Small intestine (tissue), 7 donors: ENCODE results near the gene YKT6. TPM values are rescaled to one million over a fixed set of nuclear protein-coding genes. Genes with fewer than 3 reads are reported as not detected.

Experiments
- DNase-seq, 2 donors: peaks; one replicate each; pipeline versions ENCODE4 v3.0.0 to v3.0.0-alpha.2; 2013
- FAIRE-seq: peaks from 2 replicates; lab custom pipeline; 2012; peaks lifted over from hg19 to GRCh38; lab: Jason Lieb, UNC
- H3K27ac ChIP-seq, 3 donors: one replicate each; pipeline ENCODE4 v1.5.1; 2013; ENCODE audit warnings: low read length in 2 of 3, mild to moderate bottlenecking in 2 of 3, control low read depth in 1 of 3, inconsistent platforms in 1 of 3, low read depth in 1 of 3, moderate library complexity in 1 of 3
- H3K27me3 ChIP-seq, 3 donors: one replicate each; pipeline ENCODE4 v1.6.1; 2013; ENCODE audit warnings: low read length in 3 of 3, inconsistent platforms in 1 of 3; ENCODE audit not compliant: control insufficient read depth in 3 of 3, insufficient read depth in 3 of 3
- H3K36me3 ChIP-seq, 3 donors: one replicate each; pipeline ENCODE4 v1.6.1; 2013; ENCODE audit warnings: low read length in 3 of 3, inconsistent platforms in 1 of 3, low read depth in 1 of 3, mild to moderate bottlenecking in 1 of 3, moderate library complexity in 1 of 3; ENCODE audit not compliant: control insufficient read depth in 3 of 3, insufficient read depth in 2 of 3
- H3K4me1 ChIP-seq, 3 donors: one replicate each; pipeline ENCODE4 v1.6.1; 2013; ENCODE audit warnings: low read length in 2 of 3, inconsistent platforms in 1 of 3, low read depth in 1 of 3, mild to moderate bottlenecking in 1 of 3, moderate library complexity in 1 of 3; ENCODE audit not compliant: control insufficient read depth in 3 of 3, insufficient read depth in 2 of 3
- H3K4me3 ChIP-seq, 3 donors: one replicate each; pipeline ENCODE4 v1.5.1; 2013; ENCODE audit warnings: low read length in 3 of 3, control low read depth in 1 of 3, inconsistent platforms in 1 of 3, low read depth in 1 of 3, mild to moderate bottlenecking in 1 of 3, moderate library complexity in 1 of 3
- H3K9me3 ChIP-seq, 2 donors: one replicate each; pipeline ENCODE4 v1.6.1; 2013; ENCODE audit warnings: low read depth in 1 of 2, low read length in 1 of 2; ENCODE audit not compliant: control insufficient read depth in 2 of 2, insufficient read depth in 1 of 2
- WGBS, 3 donors: extraction: QIAGEN DNeasy Blood & Tissue Kit; methylation state at CpG; one replicate each; pipeline ENCODE4 v1.1.7; 2013; 5-methylcytosine and 5-hydroxymethylcytosine counted together
- polyA plus RNA-seq, 4 donors: library from polyadenylated mRNA; stranded (reverse) in 3 of 4; unstranded in 1 of 4; fragments of 200-250 nt in 3 of 4; fragments of 120-200 nt in 1 of 4; gene quantifications; one replicate each; pipeline versions ENCODE4 v1.2.1 to v1.2.3, GENCODE V29; 2013
- donor health status: healthy with polysubstance abuse.
- donor health status: control.
- donor health status: control.
- donor health status: Bipolar disorder and iron deficiency.
- donor health status: healthy.

YKT6 gene
- polyA plus RNA-seq, 4 donors = 57.7 to 73.7 (median 64.2) TPM

- peaks cover 0 to 16% (median 0%) of the 10 kb centered on the region in 3 donors for H3K4me1 ChIP-seq
- DNase-seq = no peak
- H3K27me3 ChIP-seq = peaks cover 0 to 3% (median under 1%) of the 10 kb centered on the region in 3 donors
- no peak overlapping the region for H3K27ac ChIP-seq
- H3K4me3 ChIP-seq = no peak overlapping the region
- FAIRE-seq = no peak
- H3K36me3 ChIP-seq = peaks cover 0 to 2% (median 0%) of the 10 kb centered on the region in 3 donors
- peaks cover 0 to 6% of the 10 kb centered on the region in 2 donors for H3K9me3 ChIP-seq
- WGBS, 3 donors = 93 to 95% (median 93%) methylated on average over 26 of the region's 26 CpGs
Measured at GRCh38 chr7:44220046-44220357, 19.2 kb downstream of the YKT6 start.

- H3K36me3 ChIP-seq = peaks cover 0 to 2% (median 0%) of the 10 kb centered on the region in 3 donors
- H3K9me3 ChIP-seq = peaks cover 0 to 6% of the 10 kb centered on the region in 2 donors
- FAIRE-seq (no peak), DNase-seq (no peak)
- H3K27me3 ChIP-seq = peaks cover 0 to 4% (median 3%) of the 10 kb centered on the region in 3 donors
- no peak overlapping the region for H3K27ac ChIP-seq
- 84 to 89% (median 84%) methylated on average over 24 of the region's 24 CpGs for WGBS, 3 donors
- no peak overlapping the region for H3K4me3 ChIP-seq
- peaks cover 0 to 14% (median 0%) of the 10 kb centered on the region in 3 donors for H3K4me1 ChIP-seq
Measured at GRCh38 chr7:44220358-44221112, 19.8 kb downstream of the YKT6 start.

GRCh38 chr7:44221231-44221791, 20.5 kb downstream of the YKT6 start:
- H3K9me3 ChIP-seq = peaks cover 0 to 6% of the 10 kb centered on the region in 2 donors
- DNase-seq (no peak), FAIRE-seq (no peak)
- H3K4me1 ChIP-seq = peaks cover 0 to 6% (median 0%) of the 10 kb centered on the region in 3 donors
- peaks cover 0 to 2% (median 0%) of the 10 kb centered on the region in 3 donors for H3K36me3 ChIP-seq
- no peak overlapping the region for H3K4me3 ChIP-seq
- peaks cover 2 to 9% (median 3%) of the 10 kb centered on the region in 3 donors for H3K27me3 ChIP-seq
- H3K27ac ChIP-seq = no peak overlapping the region
- 64 to 81% (median 79%) methylated on average over 22 to 30 of the region's 30 CpGs for WGBS, 3 donors

- Histone ChIP-seq H3K27ac (no peak overlapping the region), H3K27me3 (peaks cover 2 to 11% (median 3%) of the 10 kb centered on the region in 3 donors), H3K4me1 (peaks cover 0 to 2% (median 0%) of the 10 kb centered on the region in 3 donors), H3K4me3 (no peak overlapping the region), H3K9me3 (peaks cover 0 to 6% of the 10 kb centered on the region in 2 donors), H3K36me3 (peaks cover 0 to 2% (median 0%) of the 10 kb centered on the region in 3 donors)
- 80 to 90% (median 89%) methylated on average over 11 of the region's 11 CpGs for WGBS, 3 donors
- no peak for DNase-seq
- FAIRE-seq = no peak
Measured at GRCh38 chr7:44222074-44222473, 21.3 kb downstream of the YKT6 start.

GRCh38 chr7:44222776-44223261, 22.0 kb downstream of the YKT6 start:
- FAIRE-seq = no peak
- Histone ChIP-seq H3K27me3 (peaks cover 2 to 11% (median 3%) of the 10 kb centered on the region in 3 donors), H3K4me1 (peaks cover 0 to 2% (median 0%) of the 10 kb centered on the region in 3 donors), H3K27ac (no peak overlapping the region), H3K4me3 (no peak overlapping the region), H3K36me3 (peaks cover 0 to 2% (median 0%) of the 10 kb centered on the region in 3 donors), H3K9me3 (peaks cover 0 to 6% of the 10 kb centered on the region in 2 donors)
- WGBS, 3 donors = 76 to 82% (median 77%) methylated on average over 11 of the region's 11 CpGs
- no peak for DNase-seq

- H3K27me3 ChIP-seq = peaks cover 2 to 11% (median 3%) of the 10 kb centered on the region in 3 donors
- H3K27ac ChIP-seq = no peak overlapping the region
- DNase-seq = no peak
- H3K36me3 ChIP-seq = peaks cover 0 to 2% (median 0%) of the 10 kb centered on the region in 3 donors
- 37 to 53% (median 40%) methylated on average over 5 of the region's 5 CpGs for WGBS, 3 donors
- H3K9me3 ChIP-seq = peaks cover 0 to 6% of the 10 kb centered on the region in 2 donors
- no peak for FAIRE-seq
- H3K4me3 ChIP-seq = no peak overlapping the region
- H3K4me1 ChIP-seq = peaks cover 0 to 2% (median 0%) of the 10 kb centered on the region in 3 donors
Measured at GRCh38 chr7:44223362-44224079, 22.7 kb downstream of the YKT6 start.

- Histone ChIP-seq H3K27ac (no peak overlapping the region), H3K4me1 (peaks cover 0 to 2% (median 0%) of the 10 kb centered on the region in 3 donors), H3K36me3 (peaks cover 0 to 2% (median 0%) of the 10 kb centered on the region in 3 donors), H3K9me3 (peaks cover 0 to 1% of the 10 kb centered on the region in 2 donors), H3K4me3 (no peak overlapping the region), H3K27me3 (peaks cover 2 to 11% (median 3%) of the 10 kb centered on the region in 3 donors)
- DNase-seq = no peak
- FAIRE-seq = no peak
- 52 to 63% (median 55%) methylated on average over 18 of the region's 18 CpGs for WGBS, 3 donors
Measured at GRCh38 chr7:44224080-44224973, 23.5 kb downstream of the YKT6 start.
